ENCODE data around the gene TMA7.
A peak's percentile ranks its signal among the peaks of the same experiment; 100 is the strongest.

The TMA7 gene

DNA sequence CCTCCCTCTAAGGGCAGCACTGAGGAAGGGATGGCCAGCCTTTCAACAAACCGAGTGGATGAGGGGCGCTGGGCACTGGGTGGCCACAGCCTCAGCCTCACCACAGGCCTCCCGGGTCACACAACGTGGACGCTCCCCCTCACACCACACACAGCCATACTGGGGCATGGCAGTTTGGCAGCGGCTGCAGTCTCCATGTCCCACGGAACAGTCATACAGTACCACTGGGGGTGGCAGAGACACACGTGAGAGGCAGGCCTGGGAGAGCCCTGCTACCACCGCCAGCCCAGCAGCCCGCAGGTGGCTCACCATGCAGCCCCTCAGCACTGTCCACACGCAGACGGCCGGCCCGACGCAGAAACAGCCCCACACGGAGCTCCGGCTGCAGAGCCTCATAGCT is 21.9 kb upstream of the TMA7 start:
- no peak overlapping the region for H3K9ac ChIP-seq (ENCODE audit: low read length)
- no peaks in the 10 kb centered on the region for H3K4me1 ChIP-seq (ENCODE audit: control insufficient read depth, insufficient read depth, low read length)
- H3K9me3 ChIP-seq (ENCODE audit: control insufficient read depth, insufficient read depth, low read depth, low read length), result no peaks in the 10 kb centered on the region
- H3K27ac ChIP-seq (ENCODE audit: low read depth, low read length), result no peak overlapping the region
- H3K27me3 ChIP-seq (ENCODE audit: control insufficient read depth, insufficient read depth, low read length), result no peaks in the 10 kb centered on the region
- H3K4me3 ChIP-seq (ENCODE audit: low read depth, low read length), result no peak overlapping the region
- peaks cover 98% of the 10 kb centered on the region for H3K36me3 ChIP-seq (ENCODE audit: control insufficient read depth, insufficient read depth, low read length)

DNA sequence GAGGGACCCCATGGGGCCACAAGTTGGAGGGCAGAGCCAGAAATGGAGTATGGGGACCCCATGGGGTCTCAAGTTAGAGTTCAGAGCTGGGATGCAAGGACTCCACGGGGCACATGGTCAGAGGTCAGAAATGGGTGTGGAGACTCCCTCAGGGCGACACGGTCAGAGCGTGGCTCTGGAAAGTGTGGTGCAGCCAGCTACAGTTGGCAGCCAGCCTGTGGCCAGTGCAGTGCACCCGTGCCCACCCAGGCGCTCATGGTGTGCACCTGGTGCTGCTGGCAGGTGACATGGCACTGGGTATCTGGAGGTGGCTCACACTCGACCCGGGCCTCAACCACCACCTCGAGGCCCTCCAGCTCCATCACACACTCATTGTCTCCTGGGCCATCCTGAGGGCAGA is 21.4 kb upstream of the TMA7 start:
- no peaks in the 10 kb centered on the region for H3K4me1 ChIP-seq (ENCODE audit: control insufficient read depth, insufficient read depth, low read length)
- no peak overlapping the region for H3K4me3 ChIP-seq (ENCODE audit: low read depth, low read length)
- H3K27me3 ChIP-seq (ENCODE audit: control insufficient read depth, insufficient read depth, low read length), result no peaks in the 10 kb centered on the region
- no peak overlapping the region for H3K27ac ChIP-seq (ENCODE audit: low read depth, low read length)
- no peaks in the 10 kb centered on the region for H3K9me3 ChIP-seq (ENCODE audit: control insufficient read depth, insufficient read depth, low read depth, low read length)
- H3K9ac ChIP-seq (ENCODE audit: low read length), result no peak overlapping the region
- H3K36me3 ChIP-seq (ENCODE audit: control insufficient read depth, insufficient read depth, low read length), result peaks cover 98% of the 10 kb centered on the region

DNA sequence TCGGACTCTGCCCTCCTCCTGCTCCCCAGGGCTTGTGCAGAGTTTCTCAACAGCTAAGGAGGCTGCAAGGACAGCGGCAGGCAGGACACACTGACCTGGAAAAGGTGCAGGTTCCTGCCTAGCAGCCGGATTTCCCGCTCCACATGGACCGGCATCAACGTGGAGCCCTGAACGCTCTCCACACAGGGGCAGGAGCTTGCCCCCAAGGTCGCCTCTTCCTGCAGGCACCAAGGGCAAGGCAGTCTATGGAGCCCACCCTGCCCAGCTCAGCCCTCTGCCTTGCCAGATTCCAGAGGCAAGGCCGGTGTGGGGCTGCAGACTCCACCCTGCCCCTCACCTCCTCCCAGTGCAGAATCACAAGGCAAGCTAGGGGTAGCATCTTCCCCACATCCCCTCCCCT is 20.9 kb upstream of the TMA7 start:
- Histone ChIP-seq H3K4me3 (ENCODE audit: low read depth, low read length) (no peak overlapping the region), H3K9me3 (ENCODE audit: control insufficient read depth, insufficient read depth, low read depth, low read length) (no peaks in the 10 kb centered on the region), H3K36me3 (ENCODE audit: control insufficient read depth, insufficient read depth, low read length) (peaks cover 98% of the 10 kb centered on the region), H3K4me1 (ENCODE audit: control insufficient read depth, insufficient read depth, low read length) (no peaks in the 10 kb centered on the region; the same call in 1 of the 2 replicates), H3K27ac (ENCODE audit: low read depth, low read length) (no peak overlapping the region), H3K27me3 (ENCODE audit: control insufficient read depth, insufficient read depth, low read length) (no peaks in the 10 kb centered on the region), H3K9ac (ENCODE audit: low read length) (peak overlapping the region; percentile 27)

DNA sequence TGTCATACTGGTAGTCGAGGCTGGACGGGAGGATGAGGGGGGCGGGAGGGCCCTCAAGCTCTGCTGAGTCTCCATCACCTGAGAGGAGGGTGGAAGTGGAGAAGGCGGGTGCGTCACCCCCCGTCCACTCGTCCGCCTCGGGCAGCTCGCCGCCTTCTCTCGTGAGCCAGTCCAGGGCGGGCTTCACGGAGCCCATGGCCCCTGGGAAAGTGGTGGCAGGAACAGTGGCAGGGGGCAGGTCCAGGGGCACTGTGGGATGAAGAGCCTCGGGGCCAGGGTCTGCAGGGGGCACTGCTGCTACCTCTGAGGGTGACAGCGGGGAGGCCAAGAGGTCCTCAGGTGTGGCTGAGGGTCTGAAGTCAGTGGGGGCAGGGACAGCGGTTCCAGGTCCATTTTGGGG is 20.5 kb upstream of the TMA7 start:
- H3K27me3 ChIP-seq (ENCODE audit: control insufficient read depth, insufficient read depth, low read length), result no peaks in the 10 kb centered on the region
- no peak overlapping the region for H3K4me3 ChIP-seq (ENCODE audit: low read depth, low read length)
- H3K9me3 ChIP-seq (ENCODE audit: control insufficient read depth, insufficient read depth, low read depth, low read length), result no peaks in the 10 kb centered on the region
- no peak overlapping the region for H3K9ac ChIP-seq (ENCODE audit: low read length)
- no peak overlapping the region for H3K27ac ChIP-seq (ENCODE audit: low read depth, low read length)
- peaks cover under 1% of the 10 kb centered on the region; the same call in 1 of the 2 replicates for H3K4me1 ChIP-seq (ENCODE audit: control insufficient read depth, insufficient read depth, low read length)
- peaks cover 97% of the 10 kb centered on the region for H3K36me3 ChIP-seq (ENCODE audit: control insufficient read depth, insufficient read depth, low read length)

DNA sequence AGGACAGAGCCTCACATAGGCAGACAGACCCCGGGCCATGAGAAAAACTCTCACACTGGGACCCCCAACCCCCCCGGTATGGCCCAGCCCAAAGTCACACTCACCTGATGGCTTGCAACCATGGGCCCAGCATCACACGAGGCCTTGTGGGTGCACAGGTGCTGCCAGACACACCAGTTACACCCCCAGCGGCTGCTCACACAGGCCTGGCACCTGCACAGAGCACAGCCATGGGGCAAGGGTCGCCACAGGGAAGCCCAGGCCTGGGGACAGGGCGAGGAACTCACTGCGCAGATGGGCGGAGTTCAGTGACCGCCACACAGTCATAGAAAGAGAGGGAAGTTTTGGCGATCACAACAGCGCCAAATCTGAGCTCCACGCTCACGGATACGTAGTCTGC is 19.5 kb upstream of the TMA7 start:
- Histone ChIP-seq H3K27ac (ENCODE audit: low read depth, low read length) (no peak overlapping the region), H3K36me3 (ENCODE audit: control insufficient read depth, insufficient read depth, low read length) (peaks cover 92% of the 10 kb centered on the region), H3K4me3 (ENCODE audit: low read depth, low read length) (no peak overlapping the region), H3K27me3 (ENCODE audit: control insufficient read depth, insufficient read depth, low read length) (no peaks in the 10 kb centered on the region), H3K4me1 (ENCODE audit: control insufficient read depth, insufficient read depth, low read length) (peaks cover 10% of the 10 kb centered on the region; the same call in 1 of the 2 replicates), H3K9me3 (ENCODE audit: control insufficient read depth, insufficient read depth, low read depth, low read length) (no peaks in the 10 kb centered on the region), H3K9ac (ENCODE audit: low read length) (no peak overlapping the region)

DNA sequence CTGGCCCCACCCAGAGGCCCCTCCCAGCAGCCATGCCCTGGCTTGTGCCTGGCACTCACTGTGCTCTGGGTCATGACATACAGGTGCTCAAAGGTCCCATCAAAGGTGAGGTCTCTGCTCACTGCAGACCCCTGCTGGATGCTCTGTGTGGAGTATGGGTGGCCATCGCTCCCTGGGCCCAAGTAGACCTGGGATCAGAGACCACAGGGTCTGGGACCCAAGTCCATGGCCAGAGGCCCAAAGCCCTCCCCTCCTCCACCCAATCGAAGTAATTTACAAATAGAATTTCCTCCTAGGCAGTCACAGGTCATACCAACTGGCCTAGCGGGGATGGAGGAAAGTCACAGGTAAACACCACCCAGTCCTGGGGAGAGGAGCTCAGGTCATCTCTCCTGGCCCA is 17.8 kb upstream of the TMA7 start:
- no peaks in the 10 kb centered on the region for H3K27me3 ChIP-seq (ENCODE audit: control insufficient read depth, insufficient read depth, low read length)
- H3K4me3 ChIP-seq (ENCODE audit: low read depth, low read length), result no peak overlapping the region
- H3K4me1 ChIP-seq (ENCODE audit: control insufficient read depth, insufficient read depth, low read length), result peaks cover 18% of the 10 kb centered on the region
- peaks cover 78% of the 10 kb centered on the region for H3K36me3 ChIP-seq (ENCODE audit: control insufficient read depth, insufficient read depth, low read length)
- H3K27ac ChIP-seq (ENCODE audit: low read depth, low read length), result no peak overlapping the region
- no peaks in the 10 kb centered on the region for H3K9me3 ChIP-seq (ENCODE audit: control insufficient read depth, insufficient read depth, low read depth, low read length)
- H3K9ac ChIP-seq (ENCODE audit: low read length), result no peak overlapping the region

DNA sequence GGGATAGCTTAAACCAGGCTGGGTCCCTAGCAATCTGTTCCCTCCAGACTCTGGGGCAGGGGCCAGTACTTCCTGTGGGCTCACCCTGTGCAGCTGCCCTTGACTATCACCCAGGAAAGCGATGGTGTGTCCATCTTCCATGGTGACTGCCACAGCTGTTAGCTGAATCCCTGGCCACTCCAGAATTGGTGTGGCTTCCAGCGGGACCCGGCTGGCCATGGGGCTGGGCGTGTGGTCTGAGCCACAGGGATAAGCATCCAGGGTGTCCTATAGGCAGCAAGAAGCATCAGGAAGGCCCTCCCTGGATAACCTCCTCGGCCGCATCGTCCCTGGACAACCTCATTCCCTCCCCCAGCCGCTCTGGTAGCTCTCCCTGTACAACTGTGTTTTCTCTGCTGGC is 17.4 kb upstream of the TMA7 start:
- no peak overlapping the region for H3K27ac ChIP-seq (ENCODE audit: low read depth, low read length)
- no peak overlapping the region for H3K9ac ChIP-seq (ENCODE audit: low read length)
- no peaks in the 10 kb centered on the region for H3K9me3 ChIP-seq (ENCODE audit: control insufficient read depth, insufficient read depth, low read depth, low read length)
- no peak overlapping the region for H3K4me3 ChIP-seq (ENCODE audit: low read depth, low read length)
- H3K36me3 ChIP-seq (ENCODE audit: control insufficient read depth, insufficient read depth, low read length), result peaks cover 74% of the 10 kb centered on the region
- H3K27me3 ChIP-seq (ENCODE audit: control insufficient read depth, insufficient read depth, low read length), result no peaks in the 10 kb centered on the region
- H3K4me1 ChIP-seq (ENCODE audit: control insufficient read depth, insufficient read depth, low read length), result peaks cover 22% of the 10 kb centered on the region

DNA sequence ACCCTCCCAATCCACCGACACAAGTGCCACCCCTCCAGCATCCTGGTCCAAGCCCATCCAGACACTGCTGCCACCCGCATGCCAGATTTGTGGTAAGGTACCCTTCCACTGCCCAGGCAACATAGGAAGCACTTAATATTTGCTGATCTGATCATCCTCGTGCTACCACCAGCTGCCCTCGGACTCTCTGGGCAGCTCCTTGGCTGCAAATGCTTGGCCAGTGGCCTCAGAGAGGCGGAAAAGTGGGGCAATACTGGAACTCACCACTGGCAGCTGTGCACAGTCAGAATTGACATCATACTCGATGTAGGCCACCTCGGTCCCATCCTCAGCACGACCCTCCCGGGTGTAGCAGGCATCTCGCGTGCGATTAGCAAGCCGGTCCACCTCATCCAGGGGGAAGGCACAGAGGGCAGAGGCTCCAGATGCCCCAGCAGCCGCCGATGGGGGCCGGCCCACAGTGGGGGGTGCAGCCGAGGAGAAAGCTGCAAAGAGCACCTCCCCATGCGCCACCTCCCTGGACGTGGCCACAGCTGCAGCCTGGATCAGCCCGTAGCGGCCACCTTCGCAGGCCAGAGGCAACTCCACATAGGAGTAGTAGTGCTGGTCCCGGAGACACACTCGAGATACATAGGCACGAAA is 16.7 kb upstream of the TMA7 start:
- Histone ChIP-seq H3K4me1 (ENCODE audit: control insufficient read depth, insufficient read depth, low read length) (peaks cover 28% of the 10 kb centered on the region), H3K9me3 (ENCODE audit: control insufficient read depth, insufficient read depth, low read depth, low read length) (no peaks in the 10 kb centered on the region), H3K9ac (ENCODE audit: low read length) (no peak overlapping the region), H3K27ac (ENCODE audit: low read depth, low read length) (no peak overlapping the region), H3K36me3 (ENCODE audit: control insufficient read depth, insufficient read depth, low read length) (peaks cover 67% of the 10 kb centered on the region), H3K27me3 (ENCODE audit: control insufficient read depth, insufficient read depth, low read length) (no peaks in the 10 kb centered on the region), H3K4me3 (ENCODE audit: low read depth, low read length) (no peak overlapping the region)

DNA sequence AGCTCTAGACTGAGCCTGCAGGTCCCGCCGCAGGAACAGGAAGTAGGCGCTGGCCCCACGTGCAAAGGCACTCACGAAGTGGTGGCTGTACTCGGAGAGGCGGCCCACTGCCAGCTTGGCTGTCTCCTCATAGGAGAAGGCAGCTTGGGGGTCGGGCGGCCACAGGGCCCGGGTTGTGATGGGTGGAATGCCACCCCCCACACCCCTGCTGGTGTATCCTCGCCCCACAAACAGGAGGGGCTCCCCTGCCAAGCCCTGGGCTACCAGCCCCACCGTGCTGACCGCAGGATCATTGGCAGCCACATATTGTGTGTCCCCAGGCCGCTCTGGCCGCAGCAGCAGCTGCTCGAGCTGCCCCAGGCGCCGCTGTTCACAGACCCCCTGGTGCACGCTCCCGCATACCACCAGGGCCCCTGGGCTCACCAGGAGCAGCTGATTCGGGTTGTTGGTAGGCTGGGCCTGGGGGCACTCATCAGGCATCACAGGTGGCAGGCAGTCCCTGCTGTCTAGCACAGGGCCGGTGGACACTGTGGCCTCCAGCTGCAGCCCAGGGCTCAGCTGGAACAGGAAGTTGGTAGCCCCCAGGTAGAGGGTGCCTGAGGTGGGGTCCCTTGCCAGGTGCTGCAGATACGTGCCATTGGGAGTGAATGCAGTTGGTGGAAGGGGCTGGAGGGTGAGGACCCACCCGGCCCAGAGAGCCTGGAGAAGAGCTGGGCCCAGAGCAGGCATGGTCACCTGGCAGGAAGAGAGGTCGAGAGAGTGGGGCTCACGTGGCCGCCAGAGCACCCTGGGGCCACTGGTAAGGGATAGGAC is 16.0 kb upstream of the TMA7 start:
- Histone ChIP-seq H3K27ac (ENCODE audit: low read depth, low read length) (no peak overlapping the region; the same call in 1 of the 2 replicates), H3K4me1 (ENCODE audit: control insufficient read depth, insufficient read depth, low read length) (peaks cover 28% of the 10 kb centered on the region), H3K4me3 (ENCODE audit: low read depth, low read length) (no peak overlapping the region), H3K9ac (ENCODE audit: low read length) (no peak overlapping the region), H3K36me3 (ENCODE audit: control insufficient read depth, insufficient read depth, low read length) (peaks cover 60% of the 10 kb centered on the region), H3K27me3 (ENCODE audit: control insufficient read depth, insufficient read depth, low read length) (no peaks in the 10 kb centered on the region), H3K9me3 (ENCODE audit: control insufficient read depth, insufficient read depth, low read depth, low read length) (no peaks in the 10 kb centered on the region)

DNA sequence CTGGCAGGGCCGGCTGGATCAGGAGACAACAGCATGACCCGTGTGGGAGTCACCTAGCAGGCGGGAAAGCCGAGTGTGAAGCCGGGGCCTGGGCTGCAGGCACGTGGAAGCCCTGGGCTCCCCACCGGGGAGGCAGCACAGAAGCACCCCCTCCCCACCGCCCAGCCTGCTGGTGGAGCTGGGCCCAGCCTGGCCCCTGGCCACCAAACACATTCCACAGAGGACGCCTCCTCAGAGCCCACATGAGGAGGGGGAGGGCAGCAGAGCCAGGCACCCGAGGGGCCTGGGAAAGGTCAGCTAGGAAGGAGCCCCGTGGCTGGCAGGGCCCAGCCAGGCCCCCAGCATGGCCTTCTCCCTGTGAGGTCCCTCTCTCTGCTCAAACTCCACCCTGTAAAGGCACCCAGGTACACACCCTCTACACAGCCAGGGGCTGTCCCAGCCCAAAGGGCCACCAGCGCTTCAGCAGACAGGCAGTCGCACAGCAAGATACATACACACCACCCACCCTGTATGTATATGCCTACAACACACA is 14.7 kb upstream of the TMA7 start:
- Histone ChIP-seq H3K36me3 (ENCODE audit: control insufficient read depth, insufficient read depth, low read length) (peaks cover 47% of the 10 kb centered on the region), H3K4me3 (ENCODE audit: low read depth, low read length) (no peak overlapping the region), H3K27ac (ENCODE audit: low read depth, low read length) (peak overlapping the region; percentile 36; the same call in 1 of the 2 replicates), H3K27me3 (ENCODE audit: control insufficient read depth, insufficient read depth, low read length) (no peaks in the 10 kb centered on the region), H3K9me3 (ENCODE audit: control insufficient read depth, insufficient read depth, low read depth, low read length) (no peaks in the 10 kb centered on the region), H3K4me1 (ENCODE audit: control insufficient read depth, insufficient read depth, low read length) (peaks cover 31% of the 10 kb centered on the region), H3K9ac (ENCODE audit: low read length) (peak overlapping the region; percentile 5)

DNA sequence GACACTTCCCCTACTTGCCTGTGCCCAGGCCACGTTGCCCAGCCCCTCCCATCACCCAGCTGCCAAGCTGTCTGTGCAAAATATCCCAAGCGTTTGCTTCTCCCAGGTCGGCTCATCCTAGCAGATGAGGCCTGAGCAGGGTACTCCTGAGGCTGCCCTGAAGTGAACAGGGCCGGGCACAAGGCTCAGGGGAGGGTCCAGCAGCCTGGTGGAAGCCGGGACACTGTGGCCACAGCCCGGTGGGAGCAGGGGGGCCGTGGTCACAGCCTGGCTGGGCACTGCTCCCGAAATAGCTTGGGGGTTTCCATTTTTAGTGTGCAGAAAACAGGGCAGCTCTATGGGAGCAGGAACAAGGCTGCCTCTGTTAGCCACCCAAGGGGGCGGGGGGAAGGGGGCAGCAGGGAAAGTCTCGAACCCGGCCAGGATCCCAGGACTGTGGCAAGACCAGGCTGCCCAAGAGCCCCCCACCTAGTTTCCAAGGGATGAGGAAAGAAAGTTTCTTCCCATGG is 13.6 kb upstream of the TMA7 start:
- H3K9me3 ChIP-seq (ENCODE audit: control insufficient read depth, insufficient read depth, low read depth, low read length), result no peaks in the 10 kb centered on the region
- H3K4me1 ChIP-seq (ENCODE audit: control insufficient read depth, insufficient read depth, low read length), result peaks cover 40% of the 10 kb centered on the region
- no peak overlapping the region for H3K4me3 ChIP-seq (ENCODE audit: low read depth, low read length)
- peaks cover 36% of the 10 kb centered on the region for H3K36me3 ChIP-seq (ENCODE audit: control insufficient read depth, insufficient read depth, low read length)
- H3K9ac ChIP-seq (ENCODE audit: low read length), result no peak overlapping the region
- H3K27ac ChIP-seq (ENCODE audit: low read depth, low read length), result no peak overlapping the region
- no peaks in the 10 kb centered on the region for H3K27me3 ChIP-seq (ENCODE audit: control insufficient read depth, insufficient read depth, low read length)

All from HUES6 (cell line).